Glutamatergic neuron (in vitro differentiated cells): ENCODE results near the gene IKBKE. TPM values are rescaled to one million over a fixed set of nuclear protein-coding genes. Genes with fewer than 3 reads are reported as not detected.

Experiments
- DNase-seq: peaks from one replicate; pipeline ENCODE4 v3.0.0; 2022
- H3K27ac Mint-ChIP-seq: one replicate; pipeline ENCODE4 v1.8.0; 2020; ENCODE audit warnings: mild to moderate bottlenecking, mixed read lengths, inconsistent platforms; ENCODE audit not compliant: unreplicated experiment
- H3K27me3 Mint-ChIP-seq: one replicate; pipeline ENCODE4 v1.8.0; 2020; ENCODE audit warnings: mild to moderate bottlenecking, moderate library complexity, mixed read lengths, inconsistent platforms; ENCODE audit not compliant: unreplicated experiment
- H3K36me3 Mint-ChIP-seq: one replicate; pipeline ENCODE4 v1.8.0; 2020; ENCODE audit warnings: mild to moderate bottlenecking, mixed read lengths, inconsistent platforms; ENCODE audit not compliant: unreplicated experiment
- H3K4me1 Mint-ChIP-seq: one replicate; pipeline ENCODE4 v1.8.0; 2020; ENCODE audit warnings: mild to moderate bottlenecking, low read depth, mixed read lengths, inconsistent platforms; ENCODE audit not compliant: unreplicated experiment
- H3K4me3 Mint-ChIP-seq: one replicate; pipeline ENCODE4 v1.8.0; 2020; ENCODE audit warnings: mild to moderate bottlenecking, mixed read lengths, inconsistent platforms; ENCODE audit not compliant: unreplicated experiment
- H3K9me3 Mint-ChIP-seq: one replicate; pipeline ENCODE4 v1.8.0; 2020; ENCODE audit warnings: mild to moderate bottlenecking, moderate library complexity, mixed read lengths, inconsistent platforms; ENCODE audit not compliant: unreplicated experiment
- total RNA-seq: library from RNA; stranded (reverse); fragmentation: NEBNext Ultra II Directional; extraction: Animal tissue kit (Norgen Biotek cat#: 25700); gene quantifications from one replicate; pipeline ENCODE4 v1.2.1, GENCODE V29; 2021; ENCODE audit not compliant: unreplicated experiment
- TF ChIP-seq, protein P1 (sequence below): fragments of 200-600 bp; sonication (generic); IDR thresholded peaks from one replicate; pipeline ENCODE4 v1.5.0; 2021; ENCODE audit not compliant: partially characterized antibody, unreplicated experiment

IKBKE gene
- total RNA-seq, 1 donor from 2014 or later: 0.20 TPM

DNA sequence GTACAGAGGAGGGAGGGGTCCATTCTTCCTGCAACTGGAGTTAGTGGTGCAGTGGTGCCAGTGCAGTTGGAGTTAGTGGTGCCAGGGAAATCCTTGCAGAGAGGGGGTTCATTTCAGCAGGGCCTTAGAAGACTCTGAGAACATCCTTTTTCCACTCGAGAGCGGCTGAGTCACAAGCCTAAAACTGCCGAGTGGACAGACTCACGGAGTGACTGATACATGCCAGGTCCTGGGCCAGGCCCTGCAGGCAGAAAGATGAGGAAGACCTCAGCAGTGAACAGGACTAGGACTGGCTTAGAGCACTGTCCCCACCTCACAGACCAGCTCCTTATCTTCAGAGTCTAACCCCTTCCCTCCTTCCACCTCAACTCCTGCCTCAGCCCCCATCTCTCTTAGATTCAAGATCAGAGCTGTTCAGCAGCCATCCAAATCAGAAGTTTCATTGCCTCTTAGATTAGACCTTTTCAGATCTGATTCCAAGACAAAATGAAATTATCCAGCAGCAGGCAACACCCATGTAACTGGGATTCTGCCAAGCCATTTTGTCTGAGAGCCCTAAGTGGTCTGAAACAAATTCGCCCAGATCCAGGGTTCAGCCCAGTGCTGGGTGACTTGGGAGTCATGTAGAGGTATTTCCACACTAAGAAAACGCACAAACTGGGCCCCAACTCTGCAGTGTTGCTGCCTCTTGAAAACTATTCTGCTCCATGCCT, 12.7 kb upstream of the IKBKE start:
- Mint-ChIP-seq H3K4me1 (peaks cover 12% of the 10 kb centered on the region), H3K4me3 (no peak overlapping the region), H3K27me3 (peaks cover 4% of the 10 kb centered on the region), H3K27ac (no peak overlapping the region), H3K9me3 (peaks cover 2% of the 10 kb centered on the region), H3K36me3 (peaks cover 4% of the 10 kb centered on the region)
- TF ChIP-seq, protein P1, sequence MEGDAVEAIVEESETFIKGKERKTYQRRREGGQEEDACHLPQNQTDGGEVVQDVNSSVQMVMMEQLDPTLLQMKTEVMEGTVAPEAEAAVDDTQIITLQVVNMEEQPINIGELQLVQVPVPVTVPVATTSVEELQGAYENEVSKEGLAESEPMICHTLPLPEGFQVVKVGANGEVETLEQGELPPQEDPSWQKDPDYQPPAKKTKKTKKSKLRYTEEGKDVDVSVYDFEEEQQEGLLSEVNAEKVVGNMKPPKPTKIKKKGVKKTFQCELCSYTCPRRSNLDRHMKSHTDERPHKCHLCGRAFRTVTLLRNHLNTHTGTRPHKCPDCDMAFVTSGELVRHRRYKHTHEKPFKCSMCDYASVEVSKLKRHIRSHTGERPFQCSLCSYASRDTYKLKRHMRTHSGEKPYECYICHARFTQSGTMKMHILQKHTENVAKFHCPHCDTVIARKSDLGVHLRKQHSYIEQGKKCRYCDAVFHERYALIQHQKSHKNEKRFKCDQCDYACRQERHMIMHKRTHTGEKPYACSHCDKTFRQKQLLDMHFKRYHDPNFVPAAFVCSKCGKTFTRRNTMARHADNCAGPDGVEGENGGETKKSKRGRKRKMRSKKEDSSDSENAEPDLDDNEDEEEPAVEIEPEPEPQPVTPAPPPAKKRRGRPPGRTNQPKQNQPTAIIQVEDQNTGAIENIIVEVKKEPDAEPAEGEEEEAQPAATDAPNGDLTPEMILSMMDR: no peak
- no peak for DNase-seq

DNA sequence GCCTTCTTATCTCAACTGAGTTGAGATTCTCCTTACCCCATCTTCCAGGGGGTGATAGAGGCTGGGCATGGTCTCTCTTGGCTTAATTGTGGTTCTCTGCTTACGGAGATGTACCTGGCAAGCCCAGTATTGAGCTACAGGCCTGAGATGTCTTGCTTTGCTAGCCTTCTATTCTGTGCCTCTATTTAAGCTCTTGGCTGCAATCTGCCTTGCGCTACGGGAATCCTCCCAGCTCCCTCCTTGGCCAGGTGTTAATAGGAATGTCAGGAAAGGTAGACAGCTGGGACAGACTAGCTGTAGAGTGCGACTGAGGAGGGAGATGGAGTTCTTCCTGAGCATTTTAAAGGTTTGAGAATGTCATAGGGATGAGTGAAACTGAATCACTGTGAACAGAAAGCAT, 10.6 kb upstream of the IKBKE start:
- TF ChIP-seq, protein P1: no peak
- Mint-ChIP-seq H3K4me1 (peaks cover 12% of the 10 kb centered on the region), H3K36me3 (peaks cover 4% of the 10 kb centered on the region), H3K4me3 (no peak overlapping the region), H3K27me3 (peaks cover 4% of the 10 kb centered on the region), H3K9me3 (peaks cover 2% of the 10 kb centered on the region), H3K27ac (no peak overlapping the region)
- no peak for DNase-seq

DNA sequence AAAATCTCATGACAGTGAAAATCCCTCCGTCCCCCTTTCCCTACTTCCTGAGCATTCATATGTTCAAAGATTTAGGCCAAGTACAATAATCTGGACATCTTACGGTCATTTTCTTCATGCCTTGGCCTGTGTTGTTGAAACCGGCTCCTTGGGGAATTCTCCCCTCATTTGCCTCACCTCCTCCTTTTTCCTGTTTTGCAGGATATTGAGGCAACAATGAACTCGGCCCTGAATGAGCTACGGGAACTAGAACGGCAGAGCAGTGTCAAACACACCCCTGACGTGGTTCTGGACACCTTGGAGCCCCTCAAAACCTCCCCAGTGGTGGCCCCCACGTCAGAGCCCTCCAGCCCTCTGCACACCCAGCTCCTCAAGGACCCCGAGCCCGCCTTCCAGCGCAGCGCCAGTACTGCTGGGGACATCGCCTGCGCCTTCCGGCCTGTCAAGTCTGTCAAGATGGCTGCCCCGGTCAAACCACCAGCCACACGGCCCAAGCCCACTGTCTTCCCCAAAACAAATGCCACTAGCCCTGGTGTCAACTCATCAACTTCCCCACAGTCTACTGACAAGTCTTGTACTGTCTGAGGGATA, 9.3 kb upstream of the IKBKE start:
- H3K36me3 Mint-ChIP-seq: peaks cover 4% of the 10 kb centered on the region
- TF ChIP-seq, protein P1: no peak
- peaks cover 5% of the 10 kb centered on the region for H3K4me1 Mint-ChIP-seq
- no peaks in the 10 kb centered on the region for H3K9me3 Mint-ChIP-seq
- no peak overlapping the region for H3K4me3 Mint-ChIP-seq
- peaks cover 4% of the 10 kb centered on the region for H3K27me3 Mint-ChIP-seq
- H3K27ac Mint-ChIP-seq: no peak overlapping the region
- DNase-seq: no peak

DNA sequence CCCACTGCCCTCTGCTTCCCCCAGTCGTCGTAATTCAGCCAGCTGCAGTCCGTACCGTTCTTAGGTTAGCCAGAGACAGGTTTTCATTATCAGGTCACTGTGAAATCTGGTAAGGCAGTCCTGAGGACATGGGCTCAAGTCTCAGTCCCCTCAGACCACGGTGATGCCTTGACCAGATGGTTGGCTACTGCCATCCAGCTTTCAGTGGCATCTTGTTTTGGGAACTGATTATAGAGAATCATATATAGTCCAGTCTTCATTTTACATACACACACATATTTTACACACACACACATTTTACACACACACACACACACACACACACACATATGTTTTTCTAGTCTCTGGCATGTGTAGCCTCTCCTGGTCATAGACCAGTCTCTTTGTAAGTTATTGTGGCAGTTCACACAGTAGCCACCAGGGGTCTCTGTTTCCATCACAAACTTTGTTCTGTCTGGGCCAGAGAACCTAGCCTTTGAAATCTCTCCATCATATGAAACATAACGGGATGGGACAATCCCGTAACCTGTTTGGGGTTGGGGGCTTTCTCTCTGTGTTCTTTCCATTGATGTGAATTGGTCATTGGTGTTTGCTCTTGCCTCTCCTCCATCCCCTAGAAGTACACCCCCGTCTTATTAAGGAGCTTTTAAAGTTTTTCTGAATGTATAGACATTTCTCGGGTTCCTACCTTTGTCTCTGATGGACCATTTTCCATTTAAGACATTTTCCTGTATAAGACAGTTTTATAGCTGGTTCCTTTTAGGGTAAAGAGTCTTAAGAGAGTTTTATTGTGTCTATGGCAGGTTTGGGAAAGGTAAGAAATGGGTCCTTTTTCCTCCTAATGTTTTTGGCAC, 8.4 kb upstream of the IKBKE start:
- peak; percentile 71 for DNase-seq
- Mint-ChIP-seq H3K9me3 (no peaks in the 10 kb centered on the region), H3K27ac (no peak overlapping the region), H3K27me3 (peaks cover 4% of the 10 kb centered on the region), H3K4me1 (no peaks in the 10 kb centered on the region), H3K36me3 (peaks cover 4% of the 10 kb centered on the region), H3K4me3 (no peak overlapping the region)
- TF ChIP-seq, protein P1: peak; percentile 82
